ENCODE results near the gene ARFGAP1. TPM values are rescaled to one million over a fixed set of nuclear protein-coding genes. Genes with fewer than 3 reads are reported as not detected.
A peak's percentile ranks its signal among the peaks of the same experiment; 100 is the strongest.

ARFGAP1 gene
- total and polyA plus RNA-seq, 2 donors from 2014 or later = 40.4 to 84.3 TPM

DNA sequence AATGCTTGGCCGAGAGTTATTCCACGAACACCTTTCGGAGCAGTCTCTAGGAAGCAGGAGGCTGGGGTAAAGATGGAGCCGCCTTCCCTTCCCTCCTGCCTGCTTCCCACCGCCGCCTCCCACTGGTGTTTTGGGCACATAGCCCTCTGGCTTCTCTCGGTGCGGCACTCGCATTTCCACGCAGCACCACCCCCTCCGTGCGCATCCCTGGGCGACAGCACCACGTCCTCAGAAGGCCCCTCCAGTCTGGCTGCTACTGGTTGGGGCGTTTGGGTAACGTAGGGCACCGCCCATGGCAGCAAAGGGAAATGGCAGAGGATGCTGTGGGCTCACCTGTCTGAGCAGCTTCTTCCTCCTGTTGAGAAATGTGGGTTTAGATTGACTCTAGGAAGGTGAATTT, 22.8 kb downstream of the ARFGAP1 start:
- Histone ChIP-seq H3K27me3 (ENCODE audit: control insufficient read depth, insufficient read depth, low read length) (peaks cover 3% of the 10 kb centered on the region), H3K27ac (ENCODE audit: low read depth in 2 of 2, low read length in 2 of 2) (no peak overlapping the region), H3K9me3 (ENCODE audit: control insufficient read depth in 2 of 3, insufficient read depth in 1 of 3, low read length in 3 of 3) (no peaks in the 10 kb centered on the region), H3K4me3 (ENCODE audit: low read length in 3 of 3) (no peak overlapping the region), H3K4me1 (ENCODE audit: control insufficient read depth in 2 of 3, insufficient read depth in 2 of 3, low read depth in 1 of 3, low read length in 3 of 3) (peaks cover 0 to 3% (median 0%) of the 10 kb centered on the region in 3 donors), H3K9ac (ENCODE audit: low read length in 3 of 3) (no peak overlapping the region), H3K36me3 (ENCODE audit: control insufficient read depth in 2 of 3, insufficient read depth in 3 of 3, low read length in 3 of 3) (no peaks in the 10 kb centered on the region)
- no peak for TF ChIP-seq CTCF (IDR thresholded peaks at IDR 0.05; ENCODE audit: borderline replicate concordance, extremely low read depth, insufficient read depth)
- DNase-seq (no peak), FAIRE-seq (no peak)
- intact Hi-C loops (cut with DNase I) = no loop called here

- Histone ChIP-seq H3K4me3 (ENCODE audit: low read length in 3 of 3) (no peak overlapping the region), H3K4me1 (ENCODE audit: control insufficient read depth in 2 of 3, insufficient read depth in 2 of 3, low read depth in 1 of 3, low read length in 3 of 3) (peaks cover 0 to 3% (median 0%) of the 10 kb centered on the region in 3 donors), H3K27me3 (ENCODE audit: control insufficient read depth, insufficient read depth, low read length) (peaks cover 3% of the 10 kb centered on the region), H3K27ac (ENCODE audit: low read depth in 2 of 2, low read length in 2 of 2) (no peak overlapping the region), H3K9me3 (ENCODE audit: control insufficient read depth in 2 of 3, insufficient read depth in 1 of 3, low read length in 3 of 3) (no peaks in the 10 kb centered on the region), H3K9ac (ENCODE audit: low read length in 3 of 3) (no peak overlapping the region), H3K36me3 (ENCODE audit: control insufficient read depth in 2 of 3, insufficient read depth in 3 of 3, low read length in 3 of 3) (no peaks in the 10 kb centered on the region)
- no peak for DNase-seq
- no peak for FAIRE-seq
- intact Hi-C loops (cut with DNase I) = no loop called here
- TF ChIP-seq CTCF (IDR thresholded peaks at IDR 0.05; ENCODE audit: borderline replicate concordance, extremely low read depth, insufficient read depth) = no peak
Observed at GRCh38 chr20:63295846-63296245, 23.2 kb downstream of the ARFGAP1 start.

- H3K27me3 ChIP-seq (ENCODE audit: control insufficient read depth, insufficient read depth, low read length) = peaks cover 3% of the 10 kb centered on the region
Observed at GRCh38 chr20:63296531-63297299, 24.1 kb downstream of the ARFGAP1 start.

More at GRCh38 chr20:63296531-63297299, 24.1 kb downstream of the ARFGAP1 start:
- Histone ChIP-seq H3K27ac (ENCODE audit: low read depth in 2 of 2, low read length in 2 of 2) (no peak overlapping the region), H3K36me3 (ENCODE audit: control insufficient read depth in 2 of 3, insufficient read depth in 3 of 3, low read length in 3 of 3) (no peaks in the 10 kb centered on the region), H3K4me3 (ENCODE audit: low read length in 3 of 3) (no peak overlapping the region), H3K9me3 (ENCODE audit: control insufficient read depth in 2 of 3, insufficient read depth in 1 of 3, low read length in 3 of 3) (peaks cover 0 to 3% (median 0%) of the 10 kb centered on the region in 3 donors), H3K4me1 (ENCODE audit: control insufficient read depth in 2 of 3, insufficient read depth in 2 of 3, low read depth in 1 of 3, low read length in 3 of 3) (no peaks in the 10 kb centered on the region), H3K9ac (ENCODE audit: low read length in 3 of 3) (no peak overlapping the region)
- FAIRE-seq (no peak), DNase-seq (peak in 2 of 5 donors; percentile 54 to 62)
- intact Hi-C loops (cut with DNase I) = no loop called here
- TF ChIP-seq CTCF (IDR thresholded peaks at IDR 0.05; ENCODE audit: borderline replicate concordance, extremely low read depth, insufficient read depth) = no peak
